Measurements from ENCODE around the gene CLEC2L. TPM values are rescaled to one million over a fixed set of nuclear protein-coding genes. Genes with fewer than 3 reads are reported as not detected.

CLEC2L gene
- polyA plus RNA-seq, 1 of the 3 experiments (the other 2 are of a cell fraction), result not detected

GRCh38 chr7:139585042-139585441, 61.6 kb downstream of the CLEC2L start:
- POLR2A ChIA-PET, result no interaction called here
- Histone ChIP-seq H4K20me1 (ENCODE audit: insufficient read depth) (no peaks in the 10 kb centered on the region), H3K4me3 (ENCODE audit: low read depth in 2 of 2, low read length in 1 of 2) (no peak overlapping the region), H3K4me2 (no peak overlapping the region), H3K4me1 (ENCODE audit: control insufficient read depth in 1 of 2, insufficient read depth in 2 of 2, low read depth in 1 of 2, low read length in 1 of 2) (no peaks in the 10 kb centered on the region), H3K27me3 (ENCODE audit: insufficient read depth) (no peaks in the 10 kb centered on the region), H3K79me2 (ENCODE audit: insufficient read depth) (no peaks in the 10 kb centered on the region), H3K9ac (no peak overlapping the region), H3K9me2 (no peaks in the 10 kb centered on the region), H3K9me3 (no peaks in the 10 kb centered on the region), H3F3A (replicated peaks; ENCODE audit: insufficient read depth) (no peaks in the 10 kb centered on the region), H3K27ac (ENCODE audit: low read depth in 2 of 2, low read length in 1 of 2) (no peak overlapping the region), H2AFZ (ENCODE audit: low read depth) (no peak overlapping the region), H3K36me3 (replicated peaks in 1 of 2; ENCODE audit: control insufficient read depth in 1 of 2, insufficient read depth in 2 of 2, low read length in 1 of 2) (peaks cover 62 to 79% of the 10 kb centered on the region in 2 experiments)
- TF ChIP-seq MAX (IDR thresholded peaks at IDR 0.05; ENCODE audit: low read depth), result no peak
- 81% methylated on average over 5 of the region's 5 CpGs for WGBS (ENCODE audit: low lambda C conversion rate)
- DNase-seq, result no peak
- CTCF ChIA-PET, result interaction anchor here (1.3 to 2.3 kb wide), 9 partner anchors 17 to 417 kb away, joined by 4 to 8 read pairs (median 6); no protein-coding TSS in a partner anchor

- Histone ChIP-seq H3K36me3 (replicated peaks in 1 of 2; ENCODE audit: control insufficient read depth in 1 of 2, insufficient read depth in 2 of 2, low read length in 1 of 2) (peaks cover 56 to 75% of the 10 kb centered on the region in 2 experiments), H3K4me2 (no peak overlapping the region), H3K27ac (ENCODE audit: low read depth in 2 of 2, low read length in 1 of 2) (no peak overlapping the region), H3K9me3 (no peaks in the 10 kb centered on the region), H3K27me3 (ENCODE audit: insufficient read depth) (no peaks in the 10 kb centered on the region), H3K79me2 (ENCODE audit: insufficient read depth) (no peaks in the 10 kb centered on the region), H4K20me1 (ENCODE audit: insufficient read depth) (no peaks in the 10 kb centered on the region), H3K9me2 (no peaks in the 10 kb centered on the region), H3K4me3 (ENCODE audit: low read depth in 2 of 2, low read length in 1 of 2) (no peak overlapping the region), H3K9ac (no peak overlapping the region), H3F3A (replicated peaks; ENCODE audit: insufficient read depth) (no peaks in the 10 kb centered on the region), H3K4me1 (ENCODE audit: control insufficient read depth in 1 of 2, insufficient read depth in 2 of 2, low read depth in 1 of 2, low read length in 1 of 2) (no peaks in the 10 kb centered on the region), H2AFZ (ENCODE audit: low read depth) (no peak overlapping the region)
- ChIA-PET POLR2A (no interaction called here), CTCF (interaction anchor here (1.0 to 2.1 kb wide), 6 partner anchors 10 to 416 kb away, joined by 3 to 8 read pairs (median 6); no protein-coding TSS in a partner anchor)
- TF ChIP-seq RFX5 (IDR thresholded peaks at IDR 0.05; ENCODE audit: low read length), result no peak
- TF ChIP-seq GATA2 (CRISPR knock-in tag; IDR thresholded peaks at IDR 0.05), result no peak
- DNase-seq, result no peak
- 94% methylated on average over 3 of the region's 3 CpGs for WGBS (ENCODE audit: low lambda C conversion rate)
These were observed 62.8 kb downstream of the CLEC2L start for GRCh38 chr7:139586286-139586685.

- H3F3A ChIP-seq (replicated peaks; ENCODE audit: insufficient read depth), result no peaks in the 10 kb centered on the region
- H3K36me3 ChIP-seq (replicated peaks in 1 of 2; ENCODE audit: control insufficient read depth in 1 of 2, insufficient read depth in 2 of 2, low read length in 1 of 2), result peaks cover 59 to 75% of the 10 kb centered on the region in 2 experiments
- no peak overlapping the region for H3K4me2 ChIP-seq
- H3K9me3 ChIP-seq, result no peaks in the 10 kb centered on the region
- H4K20me1 ChIP-seq (ENCODE audit: insufficient read depth), result no peaks in the 10 kb centered on the region
- no peaks in the 10 kb centered on the region for H3K9me2 ChIP-seq
- POLR2A ChIA-PET, result interaction anchor here (0.7 kb wide), 1 partner anchor 15 kb away, joined by 3 read pairs; no protein-coding TSS in a partner anchor
- no peak overlapping the region for H3K9ac ChIP-seq
- no peak overlapping the region for H2AFZ ChIP-seq (ENCODE audit: low read depth)
- no peaks in the 10 kb centered on the region for H3K79me2 ChIP-seq (ENCODE audit: insufficient read depth)
- TF ChIP-seq USF1 (IDR thresholded peaks at IDR 0.05; ENCODE audit: borderline replicate concordance, low read depth), result no peak
- TF ChIP-seq PBX3 (IDR thresholded peaks at IDR 0.05), result no peak
- no peak for TF ChIP-seq GATA2 (CRISPR knock-in tag; IDR thresholded peaks at IDR 0.05)
- no peak for TF ChIP-seq RFX5 (IDR thresholded peaks at IDR 0.05; ENCODE audit: low read length)
- TF ChIP-seq POLR2AphosphoS5 (IDR thresholded peaks at IDR 0.05; ENCODE audit: low read depth, low read length), result no peak
- CTCF ChIA-PET, result interaction anchor here (1.5 to 4.4 kb wide), 3 partner anchors 14 to 418 kb away, joined by 3 to 27 read pairs (median 23); no protein-coding TSS in a partner anchor
- H3K27me3 ChIP-seq (ENCODE audit: insufficient read depth), result no peaks in the 10 kb centered on the region
- no peaks in the 10 kb centered on the region for H3K4me1 ChIP-seq (ENCODE audit: control insufficient read depth in 1 of 2, insufficient read depth in 2 of 2, low read depth in 1 of 2, low read length in 1 of 2)
- no peak overlapping the region for H3K27ac ChIP-seq (ENCODE audit: low read depth in 2 of 2, low read length in 1 of 2)
- H3K4me3 ChIP-seq (ENCODE audit: low read depth in 2 of 2, low read length in 1 of 2), result no peak overlapping the region
- DNase-seq, result no peak
- WGBS (ENCODE audit: low lambda C conversion rate), result 94% methylated on average over 7 of the region's 7 CpGs
These were observed 64.0 kb downstream of the CLEC2L start for GRCh38 chr7:139587535-139587934.
